DMS 273 (cell line): ENCODE measurements around the gene TOP1.

Experiments
- DNase-seq: peaks from one replicate; lab custom pipeline; 2025; ENCODE audit not compliant: unreplicated experiment; lab: John Stamatoyannopoulos, UW

TOP1 gene

DNA sequence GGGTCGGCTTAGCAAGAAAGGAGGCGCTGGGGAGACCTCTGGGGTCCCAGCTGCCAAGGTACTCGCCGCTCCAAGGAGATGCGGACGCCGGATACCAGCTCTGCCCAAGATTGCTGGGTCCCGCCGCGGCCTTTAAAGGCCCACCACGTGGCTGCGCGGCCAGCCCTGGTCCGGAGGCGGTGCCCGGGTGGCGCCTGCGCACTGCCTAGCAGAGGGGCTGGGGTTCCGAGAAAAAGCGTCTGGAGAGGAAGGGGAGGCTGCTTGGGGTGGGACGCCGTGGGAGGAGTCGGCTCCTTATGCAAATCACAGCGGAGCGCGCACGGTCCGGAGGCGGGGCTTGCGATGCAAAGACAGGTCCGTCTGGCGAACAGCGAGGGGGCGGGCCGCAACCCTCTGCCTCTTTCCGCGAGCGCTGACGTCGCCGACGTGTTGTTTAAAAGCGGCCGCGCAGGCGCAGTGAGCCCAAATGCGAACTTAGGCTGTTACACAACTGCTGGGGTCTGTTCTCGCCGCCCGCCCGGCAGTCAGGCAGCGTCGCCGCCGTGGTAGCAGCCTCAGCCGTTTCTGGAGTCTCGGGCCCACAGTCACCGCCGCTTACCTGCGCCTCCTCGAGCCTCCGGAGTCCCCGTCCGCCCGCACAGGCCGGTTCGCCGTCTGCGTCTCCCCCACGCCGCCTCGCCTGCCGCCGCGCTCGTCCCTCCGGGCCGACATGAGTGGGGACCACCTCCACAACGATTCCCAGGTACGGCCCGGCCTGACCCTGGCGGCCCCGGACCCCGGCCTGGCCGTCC lies at the start of gene TOP1:
Gene TOP1, plus strand, starts transcription at position 464 of the 791 bp plus-strand sequence. Its CDS starts 246 bp downstream, at position 710.
- peak; percentile 100 for DNase-seq

GRCh38 chr20:40979247-40979646 lies 49.4 kb upstream of the TOP1 start:
- DNase-seq: no peak

DNA sequence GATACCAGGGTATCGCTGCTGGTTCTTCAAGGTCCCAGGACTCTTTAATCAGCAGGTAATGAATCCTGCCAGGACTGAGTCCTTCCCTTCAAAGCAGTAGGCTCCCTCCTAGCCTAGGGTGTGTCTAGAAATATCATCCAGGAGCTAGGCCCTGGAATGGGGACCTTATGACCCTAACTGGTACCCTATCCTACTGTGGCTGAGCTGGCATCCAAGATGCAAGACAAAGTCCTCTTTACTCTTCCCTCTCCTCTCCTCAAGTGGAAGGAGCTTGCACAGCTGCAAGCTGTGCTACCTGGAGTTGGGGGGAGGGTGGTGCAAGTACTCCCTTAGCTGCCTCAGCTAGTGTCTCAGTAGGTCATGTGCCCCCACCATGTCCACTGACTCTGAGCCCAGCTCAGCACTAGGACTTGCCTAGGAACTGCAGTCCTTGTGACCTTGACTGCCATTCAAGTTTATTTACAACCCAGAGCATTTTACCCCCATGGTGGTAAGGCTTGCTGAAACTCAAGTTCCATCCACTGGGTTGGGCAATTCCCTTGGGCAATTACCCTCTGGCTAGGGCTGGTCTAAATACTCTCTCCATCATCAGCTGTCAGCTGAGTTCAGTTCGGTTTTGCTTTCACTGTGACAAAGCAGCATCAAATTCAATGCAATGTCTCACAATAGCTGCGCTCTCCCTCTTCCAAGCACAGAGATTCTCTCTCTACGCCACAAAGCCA lies 48.4 kb upstream of the TOP1 start:
- DNase-seq: no peak

GRCh38 chr20:40980828-40981310 lies 47.8 kb upstream of the TOP1 start:
- DNase-seq: no peak

- no peak for DNase-seq
Observed at GRCh38 chr20:40982415-40983145, 46.0 kb upstream of the TOP1 start.

- DNase-seq: no peak
Observed at GRCh38 chr20:40983898-40984297, 44.7 kb upstream of the TOP1 start.

DNA sequence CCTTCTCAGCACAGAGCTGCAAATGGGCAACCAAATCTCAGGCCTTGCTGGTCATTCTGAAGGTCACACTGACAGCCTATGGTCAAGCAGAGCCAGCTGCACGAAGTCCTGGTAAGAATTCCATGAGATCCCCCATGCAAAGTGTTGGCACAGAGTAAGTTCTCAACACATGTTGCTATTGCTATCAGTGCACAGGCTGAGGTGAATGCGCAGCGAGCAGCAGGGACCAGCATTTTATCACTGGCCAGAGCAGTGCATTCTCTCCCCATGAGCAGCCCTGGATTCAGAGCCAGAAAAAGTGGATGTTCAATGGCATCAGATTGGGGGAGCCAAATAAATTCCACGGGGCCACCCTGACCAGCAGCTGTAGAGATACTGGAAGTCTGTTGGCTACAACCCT lies 44.1 kb upstream of the TOP1 start:
- DNase-seq: no peak

- no peak for DNase-seq
Observed at GRCh38 chr20:40986774-40987173, 41.8 kb upstream of the TOP1 start.

DNA sequence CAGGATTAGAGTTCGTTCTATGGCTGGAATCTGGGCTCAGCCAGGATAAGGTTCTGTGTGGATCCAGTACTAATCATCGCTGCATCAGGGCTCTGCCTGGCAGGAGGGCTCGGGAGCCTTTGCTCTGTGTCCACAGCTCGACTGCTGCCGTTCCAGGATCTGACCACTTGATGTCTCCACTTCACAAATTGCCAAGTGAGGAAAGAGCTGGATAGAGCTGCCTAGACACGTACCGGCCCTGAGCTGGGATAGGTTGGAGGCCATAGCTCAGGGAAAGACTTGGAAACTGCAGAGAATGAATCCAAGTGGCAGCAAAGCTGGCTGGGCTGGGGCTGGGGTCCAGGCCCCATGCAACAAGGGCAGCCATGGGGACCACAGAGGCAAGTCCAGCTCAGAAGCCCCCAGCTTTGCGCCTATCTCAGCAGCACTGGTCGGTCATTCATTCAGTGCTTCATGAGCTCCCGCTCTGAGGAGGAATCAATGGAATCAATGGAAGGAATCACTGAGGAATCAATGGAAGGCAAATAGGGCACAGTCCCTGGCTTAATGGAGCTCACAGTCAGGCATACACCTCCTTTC lies 38.0 kb upstream of the TOP1 start:
- DNase-seq: peak; percentile 93

GRCh38 chr20:40991181-40991889 lies 37.3 kb upstream of the TOP1 start:
- DNase-seq: peak; percentile 45

GRCh38 chr20:40992349-40993113 lies 36.1 kb upstream of the TOP1 start:
- DNase-seq: no peak

DNA sequence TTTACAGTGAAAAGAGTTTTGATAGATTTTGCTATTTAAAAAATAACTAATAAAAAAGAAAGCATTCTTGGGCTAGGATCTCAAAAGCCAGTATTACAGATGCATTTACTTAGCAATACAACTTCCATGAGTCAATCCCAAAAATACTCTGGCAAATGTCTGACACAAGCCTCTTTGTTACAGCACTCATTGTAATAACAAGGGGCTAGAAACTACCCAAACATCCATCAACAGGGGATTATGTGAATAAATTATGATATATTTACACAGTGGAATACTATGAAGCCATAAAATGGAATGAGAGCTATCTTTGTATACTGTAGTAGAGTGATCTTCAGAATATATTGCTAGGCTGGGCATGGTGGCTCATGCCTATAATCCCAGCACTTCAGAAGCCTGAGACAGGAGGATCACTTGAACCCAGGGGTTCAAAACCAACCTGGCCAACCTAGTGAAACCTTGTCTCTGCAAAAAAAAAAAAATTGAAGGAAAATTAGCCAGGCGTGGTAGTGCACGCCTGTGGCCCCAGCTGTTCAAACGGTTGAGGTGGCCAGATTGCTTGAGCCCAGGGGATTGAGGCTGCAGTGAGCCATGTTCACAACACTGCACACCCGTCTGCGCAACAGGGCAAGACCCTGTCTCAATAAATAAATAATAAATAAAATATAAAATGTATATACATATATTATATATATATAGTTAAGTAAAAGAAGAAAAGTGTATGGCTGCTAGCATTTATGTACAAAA lies 34.7 kb upstream of the TOP1 start:
- DNase-seq: peak; percentile 48

DNA sequence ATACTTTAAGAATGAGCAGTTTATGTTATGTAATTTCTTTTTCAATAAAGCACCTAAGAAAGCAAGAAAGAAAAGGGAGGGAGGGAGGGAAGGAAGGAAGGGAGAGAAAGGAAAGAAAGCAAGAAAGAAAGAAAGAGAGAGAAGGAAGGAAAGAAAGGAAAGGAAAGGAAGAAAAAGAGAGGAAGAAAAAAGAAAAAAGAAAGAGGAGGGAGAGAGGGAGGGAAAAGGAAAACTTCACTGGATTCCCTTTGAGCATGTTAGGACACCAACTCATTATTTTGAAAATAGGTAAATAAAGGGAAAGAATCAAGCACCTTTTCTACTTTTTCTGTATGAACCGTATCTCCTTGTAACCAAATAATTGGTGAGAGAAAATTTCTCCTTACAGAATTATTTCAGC lies 32.3 kb upstream of the TOP1 start:
- no peak for DNase-seq

- DNase-seq: no peak
Observed at GRCh38 chr20:40997116-40997515, 31.5 kb upstream of the TOP1 start.

DNA sequence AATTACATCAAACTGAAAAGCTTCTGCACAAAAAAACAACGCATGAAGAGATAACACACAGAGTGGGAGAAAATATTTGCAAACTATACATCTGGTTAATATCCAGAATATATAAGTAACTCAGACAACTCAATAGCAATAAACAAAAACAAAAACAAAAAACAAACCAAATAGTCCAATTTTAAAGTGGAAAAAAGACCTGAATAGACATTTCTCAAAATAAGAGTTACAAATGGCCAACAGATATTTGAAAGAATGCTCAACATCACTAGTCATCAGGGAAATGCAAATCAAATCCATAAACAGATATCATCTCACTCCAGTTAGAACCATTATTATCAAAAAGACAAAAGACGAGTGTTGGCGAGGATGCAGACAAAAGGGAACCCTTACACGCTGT lies 28.8 kb upstream of the TOP1 start:
- DNase-seq: no peak

- DNase-seq: no peak
Observed at GRCh38 chr20:41000628-41001027, 28.0 kb upstream of the TOP1 start.

DNA sequence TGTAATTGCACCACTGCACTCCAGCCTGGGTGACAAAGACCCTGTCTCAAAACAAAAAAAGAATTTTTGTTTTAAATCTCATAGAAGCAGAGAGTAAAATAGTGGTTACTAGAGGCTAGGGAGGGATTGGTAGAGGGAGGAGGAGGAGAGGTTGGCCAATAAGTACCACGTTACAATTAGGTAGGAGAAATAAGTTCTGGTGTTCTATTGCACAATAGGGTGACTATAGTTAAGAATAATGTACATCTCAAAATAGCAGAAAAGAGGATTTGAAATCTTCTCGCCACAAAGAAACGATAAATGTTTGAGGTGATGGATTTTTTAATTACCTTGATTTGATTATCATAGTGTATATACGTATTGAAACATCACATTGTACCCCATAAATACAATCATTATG lies 27.1 kb upstream of the TOP1 start:
- DNase-seq: no peak

GRCh38 chr20:41002842-41003142 lies 25.8 kb upstream of the TOP1 start:
- DNase-seq: no peak

DNA sequence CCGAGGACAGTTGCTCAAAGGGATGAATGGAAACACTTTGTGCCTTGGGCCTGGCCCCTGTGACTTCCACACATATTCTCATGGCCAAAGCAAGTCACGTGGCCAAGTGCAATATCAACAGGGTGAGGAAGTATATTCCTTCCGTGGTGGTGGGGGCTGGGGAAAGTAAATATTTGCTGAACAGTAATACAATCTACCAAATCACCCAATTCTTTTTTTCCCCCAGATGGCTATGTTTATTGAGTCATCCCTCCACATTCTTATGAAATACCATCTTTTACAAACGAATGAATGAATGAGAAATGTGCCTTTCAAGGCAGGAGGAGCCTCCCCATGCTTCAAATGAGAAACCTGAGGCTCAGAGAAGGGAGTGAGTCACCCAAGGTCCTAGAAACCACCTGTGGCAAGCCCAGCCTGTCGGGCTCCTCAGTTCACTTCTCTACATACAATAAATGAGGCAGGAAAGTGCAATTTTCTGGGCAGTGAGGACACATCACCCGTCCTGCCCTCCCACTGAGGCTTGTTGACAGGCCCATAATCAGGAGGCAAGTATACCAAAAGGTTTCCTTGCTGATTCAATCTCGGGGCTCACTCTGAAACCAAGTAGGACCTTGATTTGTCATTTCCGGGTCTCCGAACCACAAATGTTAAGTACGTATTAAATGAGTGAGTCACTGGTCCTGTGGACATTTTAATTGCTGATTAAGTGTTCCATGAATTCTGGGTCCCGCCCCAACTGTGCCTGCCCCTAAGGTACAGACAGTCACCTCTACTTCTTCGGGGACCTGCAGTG lies 25.3 kb upstream of the TOP1 start:
- DNase-seq: peak; percentile 69
